Raji (cell line): ENCODE data around the gene RNF20.

Experiments
- POLR2A ChIP-seq: IDR thresholded peaks from 2 replicates; pipeline ENCODE4 v1.6.1; 2011; ENCODE audit warnings: low read depth, low read length, control low read depth; ENCODE audit not compliant: insufficient read depth

Gene RNF20

DNA sequence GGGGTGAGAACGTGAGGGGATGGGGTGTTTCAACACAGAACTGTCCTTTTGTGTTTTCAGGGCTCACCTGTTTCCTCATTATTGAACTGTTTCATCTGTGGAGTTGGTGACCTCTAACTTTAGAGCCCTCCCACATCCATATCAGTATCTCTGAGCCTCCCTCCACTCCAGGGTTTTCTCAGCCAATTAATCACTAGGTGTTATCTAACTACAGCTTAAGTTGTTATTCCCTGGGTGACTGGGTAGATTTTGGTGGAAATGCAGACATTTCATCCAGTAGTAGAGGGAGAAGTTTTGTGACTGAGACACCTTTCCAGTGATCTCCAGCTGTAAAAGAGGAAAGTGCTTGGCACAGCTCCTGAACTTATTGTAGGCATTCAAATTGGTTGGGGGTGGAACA is 37.5 kb downstream of the RNF20 start:
- TF ChIP-seq POLR2A, result no peak

DNA sequence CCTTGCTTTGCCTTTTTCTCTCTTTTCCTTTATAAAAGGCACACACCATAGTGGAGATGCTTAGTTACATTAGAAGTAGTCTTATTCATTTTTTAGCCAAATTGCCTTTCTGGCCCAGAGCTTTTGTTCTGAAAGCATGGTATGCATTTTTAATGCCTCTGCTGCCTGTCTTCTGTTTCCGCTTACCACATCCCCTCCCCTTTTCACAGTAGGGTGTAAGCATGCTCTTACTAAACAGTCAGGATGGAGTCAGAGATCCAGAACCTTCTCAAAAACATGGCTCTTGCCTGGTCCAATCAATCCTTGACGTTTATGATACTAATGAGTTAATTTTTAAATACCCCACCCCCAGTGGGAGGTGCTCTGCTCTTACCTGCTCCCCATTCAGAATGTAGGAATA is 38.7 kb downstream of the RNF20 start:
- TF ChIP-seq POLR2A, result no peak

DNA sequence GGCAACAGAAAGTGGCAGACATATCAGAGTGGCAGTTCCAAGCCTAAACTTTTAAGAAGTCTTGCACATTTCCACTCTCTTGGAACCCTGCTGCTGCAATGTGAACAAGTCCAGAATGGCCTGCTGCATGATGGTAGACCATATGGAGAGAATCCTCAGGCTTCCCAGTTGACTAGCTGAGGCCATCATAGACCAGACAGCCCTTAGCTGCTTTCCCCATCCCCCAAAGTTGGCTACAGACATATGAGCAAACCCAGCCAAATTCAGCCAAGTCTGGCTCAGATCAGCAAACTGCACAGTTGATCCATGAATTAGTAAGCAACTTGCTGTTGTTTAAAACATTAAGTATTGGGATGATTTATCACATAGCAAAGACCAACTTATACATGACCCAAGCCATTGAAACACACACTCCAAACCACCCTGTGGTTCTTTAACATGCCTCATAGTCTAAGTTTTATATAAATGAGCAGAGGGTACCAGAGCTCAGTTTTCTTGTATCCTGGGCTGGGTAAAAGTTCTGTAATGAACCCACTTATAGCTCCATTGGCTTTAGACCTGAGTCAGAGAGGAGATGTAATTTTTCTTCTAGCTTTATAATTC is 41.2 kb downstream of the RNF20 start:
- TF ChIP-seq POLR2A, result no peak

DNA sequence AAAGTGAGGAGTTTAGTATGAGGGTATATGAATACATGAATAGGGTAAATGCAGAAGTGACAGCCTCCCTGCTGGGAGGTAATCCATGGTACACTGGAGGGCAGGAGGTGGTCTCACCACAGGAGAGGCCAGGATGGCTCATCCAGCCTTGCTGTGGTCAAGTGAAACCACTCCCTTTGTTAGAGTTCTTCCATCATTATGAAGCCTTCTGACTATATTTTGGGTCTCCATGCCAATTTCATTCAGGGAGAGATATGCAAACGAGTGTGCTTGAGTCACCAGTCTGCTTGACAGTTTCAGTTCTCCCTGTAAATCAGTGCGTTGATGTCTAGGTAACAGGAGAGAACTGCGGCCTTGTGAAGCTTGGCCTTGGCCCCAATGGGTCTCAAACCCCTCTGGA is 44.7 kb downstream of the RNF20 start:
- TF ChIP-seq POLR2A, result no peak

DNA sequence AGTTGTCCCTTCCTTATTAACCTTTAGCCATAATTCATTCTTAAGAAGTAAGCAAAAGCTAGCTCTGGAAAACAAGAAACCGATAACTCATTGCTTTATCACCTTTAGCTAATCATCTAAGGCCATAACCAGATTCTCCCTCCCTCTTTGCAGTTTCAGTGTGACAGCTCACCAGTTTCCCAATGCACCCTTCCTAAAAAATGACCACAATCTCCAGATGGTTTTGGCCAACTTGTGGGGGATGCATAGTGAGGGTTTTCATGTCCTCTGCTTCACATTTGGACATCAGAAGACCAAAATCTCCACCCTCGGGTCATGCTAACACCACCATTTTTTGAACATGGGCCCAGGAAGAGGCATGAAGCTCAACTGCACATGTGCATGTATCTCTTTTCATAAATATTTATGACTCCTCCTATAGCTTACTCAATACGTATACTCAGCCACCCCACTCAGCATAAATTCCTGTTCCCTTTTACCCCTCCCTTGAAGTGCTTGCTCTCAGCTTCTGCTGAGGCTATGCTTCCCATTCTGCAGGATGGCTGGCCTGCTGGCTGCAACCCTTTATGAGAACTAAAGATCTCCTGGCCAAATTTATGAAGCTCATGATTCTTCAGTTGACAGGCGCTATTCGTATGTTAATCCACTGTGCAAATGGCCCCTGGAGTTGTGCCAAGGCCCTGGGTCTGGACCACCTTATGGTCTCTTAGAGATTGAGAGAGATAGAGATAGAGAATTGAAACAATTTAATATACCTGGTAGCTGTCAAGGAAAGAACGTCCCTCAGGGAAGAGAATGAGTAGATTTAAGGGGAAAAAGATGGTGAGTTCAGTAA is 46.3 kb downstream of the RNF20 start:
- TF ChIP-seq POLR2A, result no peak

DNA sequence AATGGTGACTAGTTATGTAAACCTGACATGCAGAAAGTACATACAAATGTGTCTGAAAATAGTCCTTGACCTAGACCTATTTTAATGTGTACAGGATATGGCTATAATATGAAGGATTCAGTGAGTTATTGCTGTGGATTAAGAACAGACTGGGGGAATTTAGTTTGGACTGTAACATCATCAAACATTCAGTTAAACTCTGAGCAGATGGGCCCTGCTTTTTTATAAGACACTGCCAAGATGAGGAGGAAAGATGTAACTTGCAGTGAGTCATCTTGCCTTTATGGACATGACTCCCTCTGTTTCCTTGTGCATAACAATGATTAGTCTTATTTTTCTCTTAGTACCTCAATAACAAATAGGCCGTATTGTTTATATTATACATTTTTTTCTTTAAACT is 48.9 kb downstream of the RNF20 start:
- no peak for TF ChIP-seq POLR2A

DNA sequence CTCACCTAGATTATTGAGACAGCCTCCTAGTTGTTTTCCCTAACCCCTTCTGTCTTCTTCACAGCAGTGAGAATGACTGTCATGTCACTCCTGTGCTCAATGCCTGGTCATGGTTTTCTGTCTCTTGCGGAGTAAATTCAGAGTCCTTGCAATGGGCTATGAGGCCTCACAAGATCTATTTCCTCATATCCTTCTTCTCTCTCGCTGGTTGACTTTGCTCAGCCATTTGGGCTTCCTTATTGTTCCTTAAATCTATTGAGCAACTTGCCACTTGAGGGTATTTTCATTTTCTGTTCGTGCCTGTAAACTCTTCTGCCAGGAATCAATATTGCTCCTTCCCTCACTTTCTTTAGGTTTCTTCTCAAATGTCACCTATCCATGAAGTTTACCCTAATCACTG is 52.1 kb downstream of the RNF20 start:
- no peak for TF ChIP-seq POLR2A

DNA sequence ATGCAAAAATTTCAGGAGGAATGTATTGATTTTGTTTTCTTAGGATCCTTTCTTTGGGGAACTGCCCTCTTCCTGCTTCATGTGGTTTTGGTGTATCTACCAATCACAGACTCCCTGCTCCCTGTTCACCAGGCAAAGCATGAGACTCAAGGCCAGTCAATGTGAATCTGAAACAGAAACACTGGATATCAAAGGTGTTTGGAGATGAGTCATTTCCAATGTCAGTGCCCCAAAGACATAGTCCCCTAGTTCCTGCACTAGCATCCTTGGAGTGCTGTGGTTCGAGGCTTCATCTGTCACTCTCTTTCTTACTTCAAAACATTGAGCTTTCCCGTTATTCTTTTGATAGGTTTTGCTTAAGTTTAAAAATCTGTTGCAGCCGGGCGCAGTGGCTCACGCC is 53.0 kb downstream of the RNF20 start:
- no peak for TF ChIP-seq POLR2A

DNA sequence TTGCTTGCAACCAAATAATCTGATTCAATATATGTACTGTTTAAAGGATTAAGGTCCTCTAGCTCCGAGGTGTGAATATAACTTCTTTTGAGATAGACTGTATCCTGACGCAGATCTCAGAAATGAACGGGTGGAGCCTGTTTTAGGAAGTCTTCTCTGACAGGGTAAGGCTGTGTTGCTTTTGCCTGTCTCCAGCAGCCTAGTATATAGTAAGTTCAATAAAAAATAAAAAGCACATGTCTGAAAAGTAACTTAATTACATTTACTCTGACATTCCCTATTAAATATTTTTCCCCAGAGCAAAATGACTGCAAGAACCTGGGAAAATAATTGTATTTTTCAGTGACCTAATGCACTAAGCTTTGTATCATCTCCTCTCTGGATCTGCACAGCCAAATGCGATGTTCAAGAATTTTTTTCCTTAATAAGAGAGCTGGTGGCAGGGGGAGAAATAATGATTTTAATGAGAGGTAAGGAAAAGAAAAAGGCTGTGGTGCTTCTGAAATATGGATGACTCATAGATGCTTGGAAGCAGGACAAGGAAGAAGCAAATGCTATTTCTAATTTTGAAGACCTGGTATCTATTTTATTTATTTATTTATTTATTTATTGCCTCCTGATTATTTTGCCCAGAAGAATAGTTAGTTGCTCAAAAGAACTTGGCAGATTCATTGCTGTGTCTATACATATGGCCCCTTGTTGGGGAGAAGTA is 53.8 kb downstream of the RNF20 start:
- TF ChIP-seq POLR2A, result no peak

DNA sequence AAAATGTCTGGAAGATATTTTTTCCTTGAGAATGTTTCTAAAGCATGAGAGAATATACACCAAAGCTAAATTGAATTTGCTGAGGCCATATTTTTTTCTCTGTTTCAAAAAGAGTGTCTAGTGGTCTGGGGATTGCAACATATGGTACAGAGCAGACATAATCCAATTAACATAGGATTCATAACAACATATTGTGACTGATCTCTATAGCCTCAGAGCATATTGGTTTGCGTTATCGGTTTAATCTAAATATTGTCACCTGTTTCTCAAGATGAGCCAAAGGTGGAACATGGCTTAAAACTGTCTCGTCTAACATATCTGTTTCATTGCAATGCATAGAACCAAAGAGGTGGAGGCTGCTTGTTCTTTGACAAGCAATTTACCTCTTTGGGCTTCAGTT is 57.2 kb downstream of the RNF20 start:
- TF ChIP-seq POLR2A, result no peak

DNA sequence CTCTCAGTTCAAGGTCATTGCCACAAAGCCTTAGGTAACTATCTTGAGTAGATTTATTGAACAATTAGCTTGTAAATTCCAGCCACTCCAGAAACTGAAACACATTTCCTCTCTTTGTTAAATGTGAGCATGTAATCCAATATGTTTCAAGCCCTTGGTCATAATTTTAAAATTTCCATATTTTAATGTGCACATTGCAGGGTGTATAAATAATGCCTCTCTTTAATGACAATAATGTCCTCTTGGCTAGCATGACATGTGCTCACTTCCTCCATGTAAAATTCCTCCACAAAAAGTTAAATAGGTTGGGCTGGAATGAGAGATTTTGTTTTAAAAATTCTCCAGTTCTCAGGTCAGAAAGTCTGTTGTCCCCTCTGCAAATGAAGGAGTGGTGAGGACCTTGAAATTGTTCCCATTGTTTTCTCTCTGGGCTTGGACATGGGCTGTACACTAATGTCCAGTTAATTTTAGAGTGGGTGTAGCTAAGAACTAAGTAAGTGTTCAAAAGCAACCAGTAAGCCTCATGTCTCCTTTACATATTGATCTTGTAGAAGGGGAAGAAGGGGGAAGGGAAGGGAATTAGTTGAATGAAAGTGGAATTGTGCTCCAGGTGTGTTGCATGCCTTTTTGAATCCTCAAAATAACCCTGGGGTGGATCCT is 58.3 kb downstream of the RNF20 start:
- TF ChIP-seq POLR2A, result no peak

DNA sequence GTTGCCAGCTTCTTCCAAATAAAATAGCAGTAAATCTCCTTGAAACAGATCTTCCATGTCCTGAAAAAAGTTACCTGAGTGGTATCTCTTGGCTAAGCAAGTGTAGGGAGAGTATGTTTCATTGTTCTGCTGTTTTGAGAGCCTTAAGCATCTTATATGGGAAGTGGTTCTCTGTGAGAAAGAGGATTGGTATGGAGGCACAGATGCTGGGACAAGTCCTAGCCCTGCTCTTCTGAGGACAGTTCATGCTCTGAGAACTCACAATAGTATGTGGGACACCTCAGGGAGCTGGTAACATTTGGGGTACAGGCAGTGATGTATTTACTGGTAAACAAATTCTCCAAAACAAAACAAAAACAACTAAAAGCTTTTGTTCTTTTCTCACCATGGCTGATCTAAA is 59.1 kb downstream of the RNF20 start:
- no peak for TF ChIP-seq POLR2A

DNA sequence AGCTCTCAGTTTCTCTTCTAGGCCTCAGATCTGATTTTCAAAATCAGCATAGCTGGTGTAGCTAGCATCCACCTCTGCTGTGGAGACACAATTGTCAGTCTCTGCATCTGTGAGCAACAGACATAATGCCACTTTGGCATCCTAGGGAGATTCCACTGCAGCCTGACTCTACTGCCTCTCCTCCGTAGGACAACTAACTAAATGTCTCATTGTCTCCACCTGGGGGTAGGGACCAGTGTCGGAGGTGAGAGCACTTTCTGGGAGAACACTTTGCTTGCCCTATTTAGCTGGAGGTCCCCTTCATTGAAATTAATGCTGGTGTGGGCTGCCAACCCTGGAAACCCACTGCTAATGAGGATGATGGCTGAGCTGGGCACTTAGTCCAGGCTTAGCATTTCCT is 59.7 kb downstream of the RNF20 start:
- no peak for TF ChIP-seq POLR2A

DNA sequence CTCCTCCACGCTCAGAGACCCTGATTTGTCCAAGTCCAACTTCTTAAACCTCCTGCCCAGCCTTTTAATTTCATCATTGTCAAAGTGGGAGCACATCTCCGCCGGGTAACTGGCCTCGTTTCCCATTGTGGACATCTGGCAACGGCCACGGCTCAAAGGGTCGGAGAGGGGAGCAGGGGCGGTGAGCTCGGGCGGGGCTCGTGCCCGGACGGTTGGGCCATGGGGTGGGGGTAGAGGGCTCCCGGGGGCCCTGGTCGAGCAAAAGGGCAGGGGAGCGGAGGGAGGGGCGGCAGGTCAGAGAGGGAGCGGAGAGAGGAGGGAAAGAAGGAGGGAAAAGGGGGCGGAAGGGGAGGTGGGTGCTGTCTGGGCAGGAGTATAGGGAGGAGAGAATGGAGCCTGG is 61.1 kb downstream of the RNF20 start, which contains the start of gene PPP3R2:
Gene PPP3R2 (minus strand): TSS at position 174 of the 400 bp plus-strand sequence. CDS start 48 bp downstream, at position 126.
- TF ChIP-seq POLR2A, result no peak

DNA sequence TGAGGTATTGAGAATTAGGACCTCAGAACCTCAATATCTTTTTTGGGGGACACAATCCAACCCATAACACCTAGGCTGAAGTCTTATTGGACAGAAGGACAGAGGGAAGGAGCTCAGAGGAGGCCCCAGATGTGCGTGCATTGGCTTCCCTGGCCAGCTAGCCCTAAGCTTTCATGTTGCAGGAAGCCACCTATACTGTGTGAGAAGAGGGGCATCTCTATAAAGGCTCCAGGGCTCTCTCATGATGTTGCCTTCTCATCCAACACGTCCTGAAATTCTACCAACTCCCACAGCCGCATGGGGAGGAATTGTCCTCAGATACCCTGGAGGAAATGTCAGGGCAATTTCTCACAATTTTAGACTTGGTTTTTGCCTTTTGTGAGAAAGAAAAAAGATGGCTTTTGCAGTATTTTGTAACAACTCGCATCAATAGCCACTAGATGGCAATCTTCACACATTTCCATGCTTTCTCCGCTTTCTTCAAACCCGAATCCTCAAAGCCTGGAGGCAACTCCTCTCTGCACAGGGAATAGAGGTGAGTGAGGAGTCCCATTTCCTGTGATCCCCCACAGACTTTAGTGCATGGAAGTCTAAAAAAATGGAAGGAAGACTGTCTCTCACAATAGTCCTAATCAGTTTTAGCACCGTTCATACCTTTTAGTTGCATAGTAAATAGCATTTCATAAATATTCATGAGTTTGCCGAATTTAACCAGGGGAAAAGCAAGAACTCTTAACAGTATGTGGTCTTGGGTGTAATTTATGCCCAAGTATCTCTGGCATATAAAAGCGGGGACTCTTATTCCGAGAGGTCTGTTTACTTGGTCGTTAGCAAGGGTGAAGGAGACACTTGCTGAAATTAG is 68.5 kb downstream of the RNF20 start:
- no peak for TF ChIP-seq POLR2A

DNA sequence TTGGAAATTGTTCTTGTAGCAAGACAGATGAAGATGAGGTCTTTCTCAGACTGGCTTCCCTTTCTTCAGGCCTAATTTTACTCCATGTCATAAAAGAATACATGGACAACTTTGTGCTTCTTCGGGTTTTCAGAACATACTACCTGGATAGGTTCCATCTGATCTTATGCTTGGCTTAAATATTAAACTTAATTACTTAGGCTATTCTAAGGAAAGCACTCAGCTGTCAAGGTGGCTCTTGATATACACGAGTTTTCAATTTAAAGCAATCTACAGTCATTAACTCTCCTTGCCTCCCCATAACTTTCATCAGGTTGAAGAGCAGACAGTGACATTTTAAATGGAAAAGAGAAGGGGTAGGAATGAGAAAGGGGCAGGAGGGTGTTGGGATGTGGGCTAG is 70.6 kb downstream of the RNF20 start:
- no peak for TF ChIP-seq POLR2A
